SK-N-SH (cell line): ENCODE measurements around the gene POU2AF2. TPM values are rescaled to one million over a fixed set of nuclear protein-coding genes. Genes with fewer than 3 reads are reported as not detected.

ENCODE experiments used
- CTCF ChIA-PET: fragments of 300-600, 350-600 bp; formaldehyde crosslinking; extraction: SDS; loops from one replicate; lab custom pipeline; 2021; lab: Yijun Ruan, JAX
- POLR2A ChIA-PET: fragments of 350-600 bp; sonication (Branson Sonifier 250); formaldehyde crosslinking; extraction: SDS; loops from one replicate; lab custom pipeline; 2020; ENCODE audit warnings: antibody characterized with exemption, inconsistent platforms; lab: Yijun Ruan, JAX
- DNase-seq: peaks from one replicate; pipeline ENCODE4 v3.0.0; 2012
- H2AFZ ChIP-seq: fragments of 200-600 bp; sonication (generic); 2 replicates; pipeline ENCODE4 v1.8.1; 2016; ENCODE audit warnings: antibody characterized with exemption, mild to moderate bottlenecking, low read depth
- H3F3A ChIP-seq: fragments of 200-600 bp; sonication (generic); replicated peaks from 2 replicates; pipeline ENCODE3; 2016; ENCODE audit warnings: antibody characterized with exemption, mild to moderate bottlenecking; ENCODE audit not compliant: insufficient read depth
- H3K27ac ChIP-seq, 2 experiments: fragments of 200-500 bp in 1 of 2; fragments of 200-600 bp in 1 of 2; sonication (Bioruptor generic) in 1 of 2; sonication (generic), shearing (Covaris generic) in 1 of 2; 2 replicates each; pipeline versions ENCODE4 v1.5.1 to v1.6.1; 2014 to 2016; ENCODE audit warnings: low read depth in 2 of 2, inconsistent platforms in 1 of 2, low read length in 1 of 2, mild to moderate bottlenecking in 1 of 2, mixed read lengths in 1 of 2
- H3K27me3 ChIP-seq: fragments of 200-600 bp; sonication (generic), shearing (Covaris generic); 2 replicates; pipeline ENCODE4 v1.6.1; 2016; ENCODE audit warnings: mixed run types; ENCODE audit not compliant: insufficient read depth
- H3K36me3 ChIP-seq, 2 experiments: fragments of 200-500 bp in 1 of 2; fragments of 200-600 bp in 1 of 2; sonication (Bioruptor generic) in 1 of 2; sonication (generic) in 1 of 2; replicated peaks in 1 of 2; 2 replicates each; pipeline versions ENCODE3 to v1.5.1; 2014 to 2016; ENCODE audit warnings: low read length in 1 of 2, mild to moderate bottlenecking in 1 of 2; ENCODE audit not compliant: insufficient read depth in 2 of 2, control insufficient read depth in 1 of 2
- H3K4me1 ChIP-seq, 2 experiments: fragments of 200-500 bp in 1 of 2; fragments of 200-600 bp in 1 of 2; sonication (Bioruptor generic) in 1 of 2; sonication (generic), shearing (Covaris generic) in 1 of 2; 2 replicates each; pipeline versions ENCODE4 v1.5.1 to v1.6.1; 2014 to 2016; ENCODE audit warnings: low read depth in 1 of 2, low read length in 1 of 2, mixed run types in 1 of 2; ENCODE audit not compliant: insufficient read depth in 2 of 2, control insufficient read depth in 1 of 2
- H3K4me2 ChIP-seq: fragments of 200-600 bp; sonication (generic), shearing (Covaris generic); 2 replicates; pipeline ENCODE4 v1.6.1; 2017; ENCODE audit warnings: mixed run types
- H3K4me3 ChIP-seq, 2 experiments: fragments of 200-500 bp in 1 of 2; fragments of 200-600 bp in 1 of 2; sonication (Bioruptor generic) in 1 of 2; sonication (generic), shearing (Covaris generic) in 1 of 2; 2 replicates each; pipeline versions ENCODE4 v1.5.1 to v1.8.1; 2014 to 2016; ENCODE audit warnings: low read depth in 2 of 2, inconsistent platforms in 1 of 2, low read length in 1 of 2, mild to moderate bottlenecking in 1 of 2, mixed read lengths in 1 of 2, moderate library complexity in 1 of 2
- H3K79me2 ChIP-seq: fragments of 200-600 bp; sonication (generic); 2 replicates; pipeline ENCODE4 v1.8.1; 2017; ENCODE audit warnings: mild to moderate bottlenecking; ENCODE audit not compliant: insufficient read depth
- H3K9ac ChIP-seq: fragments of 200-600 bp; sonication (generic); 2 replicates; pipeline ENCODE4 v1.6.1; 2017; ENCODE audit warnings: mixed run types
- H3K9me2 ChIP-seq: fragments of 200-600 bp; sonication (generic); 2 replicates; pipeline ENCODE4 v1.6.1; 2017; ENCODE audit warnings: mixed run types
- H3K9me3 ChIP-seq: fragments of 200-600 bp; sonication (generic); 2 replicates; pipeline ENCODE4 v1.6.1; 2017; ENCODE audit warnings: mixed run types, mild to moderate bottlenecking, moderate library complexity
- H4K20me1 ChIP-seq: fragments of 200-600 bp; sonication (generic); 2 replicates; pipeline ENCODE4 v1.6.1; 2017; ENCODE audit warnings: mild to moderate bottlenecking, mixed run types; ENCODE audit not compliant: insufficient read depth
- ELF1 ChIP-seq: IDR thresholded peaks from 2 replicates; pipeline ENCODE4 v1.4.0; 2012
- EP300 ChIP-seq, 2 experiments: IDR thresholded peaks; 2 replicates each; pipeline versions ENCODE4 v1.4.0 to v1.6.1; 2012; ENCODE audit warnings: borderline replicate concordance in 1 of 2, low read depth in 1 of 2, low read length in 1 of 2
- EZH2phosphoT487 ChIP-seq: fragments of 200-600 bp; sonication (generic); IDR thresholded peaks from 2 replicates; pipeline ENCODE4 v1.6.1; 2017; ENCODE audit warnings: low read depth, mixed run types, mild to moderate bottlenecking, antibody characterized with exemption, moderate library complexity, borderline replicate concordance
- FOSL2 ChIP-seq: IDR thresholded peaks from 2 replicates; pipeline ENCODE4 v1.4.0; 2012; ENCODE audit warnings: low read depth, mild to moderate bottlenecking, moderate library complexity, borderline replicate concordance
- FOXJ3 ChIP-seq: sonication (generic); formaldehyde crosslinking; IDR thresholded peaks from 2 replicates; pipeline ENCODE4 v1.5.1; 2020; ENCODE audit warnings: mild to moderate bottlenecking, missing genetic modification reagents
- FOXM1 ChIP-seq: IDR thresholded peaks from 2 replicates; pipeline ENCODE4 v1.4.0; 2012; ENCODE audit warnings: low read depth, mild to moderate bottlenecking
- MAX ChIP-seq: IDR thresholded peaks from 2 replicates; pipeline ENCODE4 v1.4.0; 2012; ENCODE audit warnings: low read depth
- MEF2A ChIP-seq: IDR thresholded peaks from 2 replicates; pipeline ENCODE4 v1.4.0; 2012; ENCODE audit warnings: low read depth, borderline replicate concordance
- MXI1 ChIP-seq: IDR thresholded peaks from 2 replicates; pipeline ENCODE4 v1.6.1; 2012; ENCODE audit warnings: mild to moderate bottlenecking, low read depth, low read length, improper control_type of control experiment
- NFIC ChIP-seq: IDR thresholded peaks from 2 replicates; pipeline ENCODE4 v1.4.0; 2012; ENCODE audit warnings: borderline replicate concordance
- POLR2AphosphoS5 ChIP-seq: IDR thresholded peaks from 2 replicates; pipeline ENCODE4 v1.6.1; 2012; ENCODE audit warnings: low read depth, low read length
- RCOR1 ChIP-seq: fragments of 150-350 bp; IDR thresholded peaks from 2 replicates; pipeline ENCODE4 v1.6.1; 2017; ENCODE audit warnings: antibody characterized with exemption, low read length
- RFX5 ChIP-seq: IDR thresholded peaks from 2 replicates; pipeline ENCODE4 v1.6.1; 2012; ENCODE audit warnings: mild to moderate bottlenecking, improper control_type of control experiment, low read length
- RXRA ChIP-seq: IDR thresholded peaks from 2 replicates; pipeline ENCODE4 v1.4.0; 2012; ENCODE audit warnings: low read depth, mild to moderate bottlenecking, borderline replicate concordance
- SIN3A ChIP-seq: IDR thresholded peaks from 2 replicates; pipeline ENCODE4 v1.6.1; 2012; ENCODE audit warnings: low read depth, mild to moderate bottlenecking, low read length, moderate library complexity, borderline replicate concordance
- TCF12 ChIP-seq: IDR thresholded peaks from 2 replicates; pipeline ENCODE4 v1.4.0; 2012
- USF1 ChIP-seq: IDR thresholded peaks from 2 replicates; pipeline ENCODE4 v1.4.0; 2012; ENCODE audit warnings: low read depth, borderline replicate concordance
- WGBS: methylation state at CpG from one replicate; pipeline ENCODE4 v1.1.6; 2017; ENCODE audit warnings: low lambda C conversion rate; 5-methylcytosine and 5-hydroxymethylcytosine counted together
- polyA plus RNA-seq, 3 experiments: library from polyadenylated mRNA; depleted of rRNA; stranded (reverse); fragments of >200 nt; gene quantifications; 2 replicates each; pipeline ENCODE4 v1.2.3, GENCODE V29; 2012
- TF ChIP-seq, protein P1 (sequence below): fragments of 150-350 bp; IDR thresholded peaks from 2 replicates; pipeline ENCODE4 v1.6.1; 2016; ENCODE audit warnings: mild to moderate bottlenecking, low read depth, low read length
- TF ChIP-seq, protein P2 (sequence below): IDR thresholded peaks from 2 replicates; pipeline ENCODE4 v1.6.1; 2012; ENCODE audit warnings: mild to moderate bottlenecking, low read depth, low read length, moderate library complexity

Gene POU2AF2
- polyA plus RNA-seq, 1 of the 3 experiments (the other 2 are of a cell fraction): 0.15 TPM

- Histone ChIP-seq H4K20me1 (no peaks in the 10 kb centered on the region), H3K9me3 (no peaks in the 10 kb centered on the region), H3K9me2 (no peaks in the 10 kb centered on the region), H3K36me3 (no peaks in the 10 kb centered on the region), H3F3A (no peaks in the 10 kb centered on the region), H3K79me2 (no peaks in the 10 kb centered on the region), H3K27me3 (no peaks in the 10 kb centered on the region; the same call in 1 of the 2 replicates), H2AFZ (no peak overlapping the region), H3K9ac (no peak overlapping the region), H3K4me2 (no peak overlapping the region), H3K27ac (no peak overlapping the region), H3K4me3 (no peak overlapping the region), H3K4me1 (peaks cover 0 to 5% of the 10 kb centered on the region in 2 experiments; a peak in 1 of 4 replicates)
- TF ChIP-seq MXI1 (no peak), USF1 (no peak), FOXJ3 (CRISPR knock-in tag) (no peak), EZH2phosphoT487 (no peak), RFX5 (no peak), ELF1 (no peak), MEF2A (no peak), MAX (no peak), SIN3A (no peak), FOSL2 (no peak), POLR2AphosphoS5 (no peak), RCOR1 (no peak), TCF12 (no peak)
- TF ChIP-seq, protein P1, sequence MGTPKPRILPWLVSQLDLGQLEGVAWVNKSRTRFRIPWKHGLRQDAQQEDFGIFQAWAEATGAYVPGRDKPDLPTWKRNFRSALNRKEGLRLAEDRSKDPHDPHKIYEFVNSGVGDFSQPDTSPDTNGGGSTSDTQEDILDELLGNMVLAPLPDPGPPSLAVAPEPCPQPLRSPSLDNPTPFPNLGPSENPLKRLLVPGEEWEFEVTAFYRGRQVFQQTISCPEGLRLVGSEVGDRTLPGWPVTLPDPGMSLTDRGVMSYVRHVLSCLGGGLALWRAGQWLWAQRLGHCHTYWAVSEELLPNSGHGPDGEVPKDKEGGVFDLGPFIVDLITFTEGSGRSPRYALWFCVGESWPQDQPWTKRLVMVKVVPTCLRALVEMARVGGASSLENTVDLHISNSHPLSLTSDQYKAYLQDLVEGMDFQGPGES: no peak
- POLR2A ChIA-PET: no interaction called here
- no peak for DNase-seq
- CTCF ChIA-PET: no interaction called here
- 50% methylated on average over 3 of the region's 5 CpGs for WGBS
Observed at GRCh38 chr11:111325259-111325658, 79.7 kb downstream of the POU2AF2 start.

GRCh38 chr11:111326824-111327223 is 81.3 kb downstream of the POU2AF2 start:
- Histone ChIP-seq H3K4me3 (no peak overlapping the region), H3K36me3 (no peaks in the 10 kb centered on the region), H3K27ac (no peak overlapping the region), H3K27me3 (no peaks in the 10 kb centered on the region), H2AFZ (no peak overlapping the region), H3K4me2 (no peak overlapping the region), H3K9me3 (no peaks in the 10 kb centered on the region), H3K9me2 (no peaks in the 10 kb centered on the region), H4K20me1 (no peaks in the 10 kb centered on the region), H3F3A (peaks cover 2% of the 10 kb centered on the region), H3K9ac (no peak overlapping the region), H3K79me2 (no peaks in the 10 kb centered on the region), H3K4me1 (peaks cover 6 to 18% of the 10 kb centered on the region in 2 experiments; a peak in 3 of 4 replicates)
- ChIA-PET POLR2A (no interaction called here), CTCF (interaction anchor here (0.9 to 4.6 kb wide), 7 partner anchors 12 to 119 kb away, joined by 3 to 14 read pairs (median 3); partner anchors contain the start of gene POU2AF3)
- TF ChIP-seq FOXM1 (no peak), MEF2A (no peak), ELF1 (no peak), EP300 (IDR thresholded peaks at IDR 0.05; ENCODE audit: borderline replicate concordance in 1 of 2, low read depth in 1 of 2, low read length in 1 of 2) (no peak), NFIC (no peak), RXRA (no peak), POLR2AphosphoS5 (no peak)
- TF ChIP-seq, protein P2, sequence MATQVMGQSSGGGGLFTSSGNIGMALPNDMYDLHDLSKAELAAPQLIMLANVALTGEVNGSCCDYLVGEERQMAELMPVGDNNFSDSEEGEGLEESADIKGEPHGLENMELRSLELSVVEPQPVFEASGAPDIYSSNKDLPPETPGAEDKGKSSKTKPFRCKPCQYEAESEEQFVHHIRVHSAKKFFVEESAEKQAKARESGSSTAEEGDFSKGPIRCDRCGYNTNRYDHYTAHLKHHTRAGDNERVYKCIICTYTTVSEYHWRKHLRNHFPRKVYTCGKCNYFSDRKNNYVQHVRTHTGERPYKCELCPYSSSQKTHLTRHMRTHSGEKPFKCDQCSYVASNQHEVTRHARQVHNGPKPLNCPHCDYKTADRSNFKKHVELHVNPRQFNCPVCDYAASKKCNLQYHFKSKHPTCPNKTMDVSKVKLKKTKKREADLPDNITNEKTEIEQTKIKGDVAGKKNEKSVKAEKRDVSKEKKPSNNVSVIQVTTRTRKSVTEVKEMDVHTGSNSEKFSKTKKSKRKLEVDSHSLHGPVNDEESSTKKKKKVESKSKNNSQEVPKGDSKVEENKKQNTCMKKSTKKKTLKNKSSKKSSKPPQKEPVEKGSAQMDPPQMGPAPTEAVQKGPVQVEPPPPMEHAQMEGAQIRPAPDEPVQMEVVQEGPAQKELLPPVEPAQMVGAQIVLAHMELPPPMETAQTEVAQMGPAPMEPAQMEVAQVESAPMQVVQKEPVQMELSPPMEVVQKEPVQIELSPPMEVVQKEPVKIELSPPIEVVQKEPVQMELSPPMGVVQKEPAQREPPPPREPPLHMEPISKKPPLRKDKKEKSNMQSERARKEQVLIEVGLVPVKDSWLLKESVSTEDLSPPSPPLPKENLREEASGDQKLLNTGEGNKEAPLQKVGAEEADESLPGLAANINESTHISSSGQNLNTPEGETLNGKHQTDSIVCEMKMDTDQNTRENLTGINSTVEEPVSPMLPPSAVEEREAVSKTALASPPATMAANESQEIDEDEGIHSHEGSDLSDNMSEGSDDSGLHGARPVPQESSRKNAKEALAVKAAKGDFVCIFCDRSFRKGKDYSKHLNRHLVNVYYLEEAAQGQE: no peak
- no peak for DNase-seq
- 70% methylated on average over 4 of the region's 4 CpGs for WGBS
